Left kidney (tissue), 2 donors: ENCODE data around the gene ACOXL. TPM values are rescaled to one million over a fixed set of nuclear protein-coding genes. Genes with fewer than 3 reads are reported as not detected.
"Not testable (repeated sequence)": the region's sequence is repeated elsewhere in the genome, so short reads cannot be mapped to it uniquely, and the experiment has no call there.

Experiments used
- DNase-seq: peaks from one replicate; pipeline ENCODE4 v3.0.0-alpha.2; 2013
- polyA plus RNA-seq: library from polyadenylated mRNA; unstranded; fragments of 120-200 nt; gene quantifications from one replicate; pipeline ENCODE4 v1.2.1, GENCODE V29; 2013; ENCODE audit not compliant: insufficient read length

ACOXL gene
- polyA plus RNA-seq, 1 donor = 1.1 TPM

DNA sequence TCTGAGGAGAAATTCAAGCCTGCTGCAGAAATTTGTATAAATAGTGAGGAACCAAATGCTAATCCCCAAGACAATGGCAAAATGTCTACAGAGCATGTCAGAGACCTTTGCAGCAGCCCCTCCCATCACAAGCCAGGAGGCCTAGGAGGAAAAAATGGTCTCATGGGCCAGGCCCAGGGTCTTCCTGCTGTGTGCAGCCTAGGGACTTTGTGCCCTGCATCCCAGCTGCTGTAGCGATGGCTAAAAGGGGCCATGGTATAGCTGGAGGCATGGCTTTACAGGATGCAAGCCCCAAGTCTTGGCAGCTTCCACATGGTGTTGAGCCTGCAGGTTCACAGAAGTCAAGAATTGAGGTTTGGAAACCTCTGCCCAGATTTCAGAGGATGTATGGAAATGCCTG is 197.2 kb downstream of the ACOXL start:
- no peak for DNase-seq

DNA sequence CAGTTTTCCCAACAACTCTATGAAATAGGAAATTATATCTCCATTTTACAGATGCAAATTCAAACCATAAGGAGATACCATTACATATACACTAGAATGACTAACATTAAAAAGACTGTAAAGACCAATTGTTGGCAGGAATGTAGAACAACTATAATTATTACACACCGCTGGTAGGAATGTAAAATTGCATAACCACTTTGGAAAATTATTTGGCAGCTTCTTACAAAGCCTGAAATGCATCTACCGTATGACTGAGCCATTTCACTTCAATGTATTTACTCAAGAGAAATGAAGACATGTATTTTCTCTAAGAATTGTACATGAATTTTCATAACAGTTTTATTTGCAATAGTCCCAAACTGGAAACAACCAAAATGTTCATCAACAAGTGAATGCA is 199.3 kb downstream of the ACOXL start:
- DNase-seq = no peak

DNA sequence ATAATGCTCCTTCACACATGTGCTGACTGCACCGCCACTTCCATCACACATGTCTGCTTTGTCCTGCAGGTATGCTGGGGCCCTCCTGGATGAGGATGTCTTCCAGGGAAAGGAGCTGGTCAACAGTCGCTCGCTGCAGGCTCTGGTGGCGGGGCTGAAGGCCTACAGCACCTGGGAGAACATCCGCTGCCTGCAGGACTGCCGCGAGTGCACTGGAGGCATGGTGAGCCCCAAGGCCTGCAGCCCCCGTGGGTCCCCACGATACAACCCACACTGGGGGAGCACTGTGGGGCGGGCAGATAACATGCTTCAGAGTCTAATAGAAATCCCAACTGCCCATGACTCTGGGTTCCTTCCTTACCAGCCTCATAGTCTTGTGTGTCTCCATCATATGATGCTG is 201.0 kb downstream of the ACOXL start:
- DNase-seq = no peak

DNA sequence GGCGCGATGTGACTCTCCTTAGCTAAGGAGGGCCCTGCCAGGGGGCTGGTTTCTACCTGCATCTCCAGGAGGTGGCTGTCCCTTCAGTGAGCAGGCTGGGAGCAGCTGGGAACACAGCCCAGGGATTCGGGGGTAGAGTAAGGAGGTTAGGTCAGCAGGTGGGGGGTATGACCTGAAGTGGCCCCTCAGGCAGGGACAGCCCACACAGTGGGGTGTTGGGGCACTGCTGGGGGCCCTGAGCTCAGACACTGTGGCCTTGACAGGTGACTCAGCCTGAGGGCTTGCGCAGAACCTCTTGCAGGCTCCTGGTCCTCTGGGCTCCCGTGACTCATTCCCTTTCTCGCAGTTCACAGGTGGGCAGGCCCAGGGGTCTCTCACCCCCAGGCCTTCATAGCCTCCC is 202.6 kb downstream of the ACOXL start:
- no peak for DNase-seq

DNA sequence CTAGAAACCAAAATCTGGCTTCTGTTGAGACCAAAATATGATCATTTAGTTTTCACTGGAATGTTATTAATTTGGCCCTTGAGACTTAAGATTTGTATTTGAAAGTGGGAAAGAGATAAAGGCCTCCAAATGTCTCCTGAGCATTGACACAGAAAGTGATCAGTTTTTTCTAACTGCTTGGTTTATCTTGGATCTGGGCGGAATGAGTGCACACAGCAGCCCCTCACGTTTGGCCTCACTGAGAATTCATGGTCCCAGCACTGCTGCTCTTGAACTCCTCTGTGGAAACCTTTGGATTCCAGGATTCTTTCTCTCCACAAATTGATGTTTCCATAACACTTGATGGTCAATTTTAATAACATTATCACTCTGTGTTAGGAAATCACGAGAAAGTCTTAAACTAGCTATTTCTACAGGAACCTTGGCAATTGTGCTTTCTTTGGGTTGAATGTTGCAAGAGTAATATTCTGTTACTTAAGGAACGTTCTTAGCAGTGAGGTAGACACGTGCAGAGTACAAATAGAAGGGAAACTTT is 208.1 kb downstream of the ACOXL start:
- DNase-seq = no peak

DNA sequence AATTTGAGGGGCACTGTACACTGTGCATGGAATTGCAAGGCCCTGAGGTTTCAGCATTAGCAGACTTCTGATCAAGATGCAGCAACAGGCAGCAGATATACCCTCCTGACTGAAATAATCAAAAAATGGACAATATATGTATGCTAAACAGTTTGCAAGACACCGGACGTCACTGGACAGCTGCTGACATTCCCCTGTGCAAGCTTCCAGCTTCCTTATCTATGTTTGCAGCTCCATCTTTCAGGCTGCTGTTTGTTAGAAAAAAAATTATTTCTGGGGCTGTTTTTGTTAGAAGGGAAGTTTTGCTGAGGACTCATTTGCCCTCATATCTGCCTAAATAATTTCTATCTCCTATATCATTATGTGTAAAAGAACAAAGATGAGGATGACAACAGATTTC is 208.9 kb downstream of the ACOXL start:
- no peak for DNase-seq

DNA sequence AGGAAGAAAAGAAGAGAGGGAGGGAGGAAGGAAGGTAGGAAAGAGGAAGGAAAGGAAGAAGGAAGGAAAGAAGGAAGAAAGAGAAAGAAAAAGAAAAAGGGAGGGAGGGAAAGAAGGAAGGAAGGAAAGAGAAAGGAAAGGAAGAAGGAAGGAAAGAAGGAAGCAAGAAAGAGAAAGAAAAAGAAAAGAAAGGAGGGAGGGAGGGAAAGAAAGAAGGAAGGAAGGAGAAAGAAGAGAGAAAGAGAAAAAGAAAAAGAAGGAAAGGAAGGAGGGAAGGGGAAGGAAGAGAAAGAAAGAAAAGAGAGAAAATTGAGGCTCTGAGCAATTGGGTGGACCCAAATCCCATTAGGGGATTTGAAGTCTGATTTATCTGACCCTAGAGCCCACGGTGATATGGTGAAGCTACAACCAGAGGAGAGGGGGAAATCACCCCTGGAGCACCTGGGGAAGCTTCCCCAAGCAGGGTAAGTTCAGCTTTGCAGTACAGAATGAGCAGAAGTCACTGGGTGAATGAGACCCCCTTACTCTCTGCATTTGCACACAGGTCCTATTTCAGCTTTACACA is 210.8 kb downstream of the ACOXL start:
- no peak for DNase-seq

DNA sequence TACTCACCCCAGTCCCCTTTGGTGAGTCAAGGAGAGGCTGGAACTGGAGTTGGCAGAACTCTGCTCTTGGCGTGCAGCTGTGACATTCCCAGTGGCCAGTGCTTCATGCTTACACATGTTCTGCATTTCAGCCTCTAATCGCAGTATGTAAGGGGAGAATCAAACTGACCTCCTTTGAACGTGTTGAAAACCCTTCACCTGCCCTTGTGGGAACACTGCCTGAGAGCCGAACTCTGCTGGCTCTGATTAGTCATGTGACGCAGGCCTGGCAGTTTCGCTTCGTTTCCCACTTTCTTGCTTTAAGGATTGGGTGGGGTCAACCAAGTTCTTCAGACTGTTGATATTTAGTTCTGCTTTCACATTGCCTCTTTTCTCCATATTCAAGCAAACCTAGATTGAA is 214.5 kb downstream of the ACOXL start:
- DNase-seq = no peak

DNA sequence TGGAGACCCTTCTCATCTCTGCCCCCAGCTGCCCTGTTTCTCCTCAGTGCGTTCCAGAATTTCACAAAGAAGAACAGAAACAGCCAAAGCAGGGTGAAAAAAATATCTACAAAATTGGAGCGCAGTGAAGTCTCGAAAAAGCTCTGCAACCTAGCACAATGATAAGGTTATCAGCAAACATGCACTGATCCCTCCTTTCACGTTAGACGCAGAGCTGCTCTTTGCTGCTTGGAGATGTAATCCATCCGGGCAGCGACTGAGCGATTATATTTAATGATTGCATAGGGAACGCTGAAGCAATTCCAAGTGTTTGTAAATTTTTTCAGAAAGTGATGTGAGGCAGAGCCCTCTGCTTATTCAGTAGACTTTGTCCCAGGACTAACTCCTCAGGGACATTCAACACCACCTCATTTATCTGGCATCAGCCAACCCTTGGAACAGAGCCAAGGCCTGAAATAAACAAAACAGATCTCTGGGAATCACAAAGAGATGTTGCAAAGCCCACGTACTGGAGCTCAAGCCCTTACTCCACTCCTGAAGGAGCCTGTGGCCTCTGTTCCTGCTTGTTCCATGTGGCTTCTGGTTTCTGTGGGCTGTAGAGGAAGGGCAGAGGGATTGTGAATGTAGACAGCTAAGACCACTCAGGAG is 215.8 kb downstream of the ACOXL start:
- DNase-seq = no peak

DNA sequence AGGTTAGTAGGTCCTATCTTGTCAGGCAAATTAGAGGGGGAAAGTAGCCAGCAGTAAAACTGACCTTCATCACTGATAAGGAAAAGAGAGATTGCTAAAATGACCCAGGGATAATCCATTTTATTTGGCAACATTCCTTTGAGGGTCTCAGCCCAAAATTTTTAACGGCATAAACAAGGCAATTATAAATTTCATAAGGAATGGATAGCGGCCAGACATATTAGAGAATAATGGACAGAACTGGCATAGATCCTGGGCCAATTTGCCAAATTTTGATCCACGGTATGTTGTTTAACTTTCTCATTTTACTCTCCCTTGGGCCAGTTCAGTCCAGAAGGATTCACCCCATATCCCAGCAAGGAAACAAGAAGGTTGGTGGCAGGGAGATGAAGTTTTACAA is 217.9 kb downstream of the ACOXL start:
- DNase-seq = no peak

DNA sequence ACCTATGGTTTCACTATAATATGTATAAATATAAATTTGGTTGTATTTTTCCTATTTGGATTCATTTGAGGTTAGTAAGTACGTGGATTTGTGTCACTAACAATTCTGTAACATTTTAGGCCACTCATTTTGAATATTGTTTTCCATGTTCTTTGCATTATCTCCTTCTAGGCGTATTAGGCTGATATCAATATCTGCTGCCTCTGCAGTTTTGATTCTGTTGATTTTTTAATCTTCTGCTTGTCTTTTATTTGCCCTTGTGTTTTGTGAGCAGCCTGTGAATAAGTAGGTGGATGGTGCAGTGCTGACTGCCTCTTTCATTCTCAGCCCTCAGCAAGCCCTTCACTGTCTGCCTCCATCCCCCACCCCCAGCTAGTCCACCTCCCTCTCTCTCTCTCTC is 222.7 kb downstream of the ACOXL start:
- DNase-seq = no peak

DNA sequence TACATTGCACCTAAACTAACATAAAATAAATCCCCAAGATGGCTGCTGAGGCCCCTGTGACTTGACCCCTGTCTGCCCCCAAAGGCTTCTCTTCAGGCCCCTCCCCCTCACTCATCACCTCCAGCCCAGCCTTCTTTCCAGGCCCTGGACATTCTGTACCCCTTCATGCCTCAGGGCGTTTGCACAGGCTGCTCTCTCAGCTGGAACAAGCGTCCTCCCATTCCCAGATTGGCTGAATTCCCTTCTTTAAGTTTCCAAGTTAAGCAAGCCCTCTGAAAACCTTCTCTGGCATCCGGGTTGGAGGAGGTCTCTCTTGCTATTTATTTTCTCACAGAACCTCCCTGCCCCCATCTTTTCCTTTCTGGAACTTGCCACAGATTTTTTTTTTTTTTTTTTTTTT is 223.2 kb downstream of the ACOXL start:
- no peak for DNase-seq

DNA sequence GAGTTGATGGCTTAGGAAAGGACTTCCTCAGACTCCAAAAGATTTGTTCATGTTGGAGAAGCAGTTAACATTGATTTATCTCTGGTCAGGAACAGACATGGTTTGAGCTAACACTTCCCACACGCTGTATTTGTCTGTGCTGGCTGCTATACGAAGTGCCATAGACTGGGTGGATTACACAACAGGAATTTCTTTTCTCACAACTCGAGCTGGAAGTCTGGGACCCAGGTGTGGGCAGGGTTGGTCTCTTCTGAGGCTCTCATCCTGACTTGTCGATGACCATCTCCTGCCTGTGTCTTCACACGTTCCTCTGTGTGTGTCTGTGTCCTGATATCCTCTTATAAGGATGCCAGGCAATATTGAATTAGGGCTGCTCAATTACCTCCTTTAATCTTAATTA is 224.9 kb downstream of the ACOXL start:
- DNase-seq = no peak

DNA sequence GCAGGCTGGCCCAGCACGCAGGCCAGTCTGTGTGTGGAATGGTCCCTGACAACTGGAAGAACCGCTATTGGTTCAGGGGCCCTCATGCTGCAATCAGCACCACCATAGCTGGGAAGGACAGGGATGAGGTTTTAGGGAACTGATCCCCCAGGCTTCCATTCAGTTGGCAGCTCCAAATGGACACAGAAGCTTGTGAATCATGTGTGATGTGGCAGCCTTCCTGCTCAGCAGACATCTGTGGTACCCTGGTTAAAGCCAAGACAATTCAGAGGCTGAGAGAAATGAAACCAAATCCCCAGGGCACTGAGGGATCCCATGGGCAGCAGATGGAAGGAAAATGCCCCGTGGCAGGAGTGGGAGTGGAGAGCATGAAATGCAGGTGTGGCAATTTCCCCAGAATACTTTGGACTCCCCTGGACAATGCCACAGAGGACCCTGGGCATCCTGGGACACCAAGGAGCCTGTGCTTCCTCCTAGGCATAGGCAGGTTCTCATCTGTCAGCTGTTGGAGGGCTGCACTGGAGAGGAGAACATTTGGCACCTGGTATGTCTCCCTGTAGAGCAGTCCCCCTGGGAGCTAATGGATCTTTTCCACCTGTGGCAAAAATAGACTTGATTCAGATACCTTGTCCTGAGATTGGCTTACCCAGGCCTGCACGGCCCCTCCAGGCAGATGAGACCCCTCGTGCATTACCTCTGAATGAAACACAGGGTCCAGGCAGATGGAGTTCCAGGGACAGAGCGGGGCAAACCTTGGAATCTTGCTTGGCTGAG is 226.2 kb downstream of the ACOXL start:
- no peak for DNase-seq

DNA sequence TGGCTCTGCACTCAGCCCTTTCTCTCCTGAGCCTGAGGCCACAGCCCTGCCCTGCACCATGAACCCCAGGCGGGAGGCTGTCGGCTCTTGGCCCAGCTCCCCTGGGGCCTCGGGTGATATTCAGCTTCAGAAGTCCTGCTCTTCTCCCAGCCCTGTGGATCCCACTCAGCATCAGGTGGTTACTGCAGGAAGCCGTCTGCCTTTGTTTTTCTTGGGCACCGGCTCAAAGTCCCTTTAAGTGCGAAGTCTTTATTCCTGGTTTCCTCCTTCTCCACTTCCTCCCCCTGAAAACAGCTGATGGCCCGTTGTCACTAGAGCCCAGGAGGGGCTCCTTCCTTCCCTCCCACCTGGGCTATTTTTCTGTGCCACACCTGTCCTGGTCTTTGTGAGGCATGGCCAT is 226.8 kb downstream of the ACOXL start:
- DNase-seq = no peak

DNA sequence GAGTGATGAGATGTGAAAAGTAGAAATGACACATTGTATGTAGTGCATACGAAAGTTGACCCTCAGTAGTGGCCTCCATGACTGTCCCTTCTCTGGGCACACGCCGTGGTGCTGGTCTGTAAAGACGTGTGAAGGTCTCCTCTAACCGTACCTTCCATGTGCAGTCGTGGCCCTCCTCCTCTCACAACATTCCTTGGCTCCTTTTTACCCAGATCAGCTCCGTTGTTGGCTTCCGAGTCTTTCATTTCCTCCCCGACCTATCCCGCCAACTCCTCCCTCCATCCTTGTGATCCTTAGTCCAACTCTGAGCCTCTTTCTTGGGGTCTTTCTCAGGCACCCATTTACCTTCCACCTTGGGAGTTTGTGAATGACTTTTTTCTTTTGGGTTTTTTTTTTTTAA is 227.9 kb downstream of the ACOXL start:
- no peak for DNase-seq

DNA sequence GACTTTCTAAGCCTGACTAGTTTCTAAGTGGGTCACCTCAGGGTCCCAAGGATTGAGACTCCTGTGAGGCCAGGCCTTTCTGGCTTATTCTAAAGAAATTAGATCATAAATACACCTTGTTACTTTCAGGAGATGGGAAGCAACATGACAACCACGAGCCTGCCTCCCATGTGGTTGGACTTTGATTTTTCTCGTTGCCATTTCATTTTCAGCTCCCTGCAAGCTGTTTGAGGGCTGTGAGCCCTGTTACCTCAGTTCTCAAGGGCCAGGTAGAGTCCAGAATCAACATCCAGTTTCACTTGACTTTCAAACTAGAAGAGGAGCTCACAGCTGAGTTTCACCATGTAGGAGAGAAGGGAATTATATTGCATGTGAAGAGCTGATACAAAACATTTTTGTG is 228.6 kb downstream of the ACOXL start:
- DNase-seq = no peak

DNA sequence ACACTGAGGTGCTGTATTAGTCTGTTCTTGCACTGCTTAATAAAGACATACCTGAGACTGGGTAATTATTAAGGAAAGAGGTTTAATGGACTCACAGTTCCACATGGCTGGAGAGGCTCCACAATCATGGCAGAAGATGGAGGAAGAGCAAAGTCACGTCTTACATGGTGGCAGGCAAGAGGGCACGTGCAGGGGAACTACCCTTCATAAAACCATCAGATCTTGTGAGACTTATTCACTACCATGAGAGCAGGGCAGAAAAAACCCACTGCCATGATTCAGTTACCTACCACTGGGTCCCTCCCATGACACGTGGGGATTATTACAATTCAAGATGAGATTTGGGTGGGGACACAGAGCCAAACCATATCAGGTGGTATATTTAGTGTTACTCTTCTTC is 229.3 kb downstream of the ACOXL start:
- not testable (repeated sequence) for DNase-seq

DNA sequence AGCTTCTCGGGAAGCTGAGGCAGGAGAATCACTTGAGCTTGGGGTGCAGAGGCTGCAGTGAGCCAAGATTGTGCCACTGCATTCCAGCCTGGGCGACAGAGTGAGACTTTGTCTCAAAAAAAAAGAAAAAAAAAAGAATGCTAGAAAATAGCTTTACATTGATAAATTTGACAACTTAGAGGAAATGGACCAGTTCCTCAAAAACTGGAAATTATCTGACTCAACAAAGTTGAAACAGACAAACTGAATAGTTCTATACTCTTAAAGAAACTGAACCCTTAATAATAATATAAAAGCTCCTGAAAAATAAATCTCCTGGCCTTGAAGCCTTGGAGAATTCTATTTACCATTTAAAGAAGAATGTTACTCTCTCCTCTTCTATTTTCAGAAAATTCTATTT is 237.3 kb downstream of the ACOXL start:
- no peak for DNase-seq

DNA sequence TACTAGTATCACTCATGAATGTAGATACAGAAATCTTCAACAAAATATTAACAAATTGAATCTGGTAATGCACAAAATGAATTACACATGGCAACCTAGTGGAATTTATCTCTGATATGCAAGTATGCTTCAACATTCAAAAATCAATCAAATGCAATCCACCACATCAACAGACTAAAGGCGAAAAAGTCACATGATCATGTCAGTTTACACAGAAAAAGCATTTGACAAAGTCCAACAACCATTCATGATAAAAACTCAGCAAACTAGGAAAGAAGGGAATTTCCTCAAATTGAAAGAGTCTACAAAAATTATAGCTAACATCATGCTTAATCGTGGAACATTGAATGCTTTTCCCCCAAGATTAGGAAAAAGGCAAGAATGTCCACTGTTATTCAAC is 237.8 kb downstream of the ACOXL start:
- no peak for DNase-seq

DNA sequence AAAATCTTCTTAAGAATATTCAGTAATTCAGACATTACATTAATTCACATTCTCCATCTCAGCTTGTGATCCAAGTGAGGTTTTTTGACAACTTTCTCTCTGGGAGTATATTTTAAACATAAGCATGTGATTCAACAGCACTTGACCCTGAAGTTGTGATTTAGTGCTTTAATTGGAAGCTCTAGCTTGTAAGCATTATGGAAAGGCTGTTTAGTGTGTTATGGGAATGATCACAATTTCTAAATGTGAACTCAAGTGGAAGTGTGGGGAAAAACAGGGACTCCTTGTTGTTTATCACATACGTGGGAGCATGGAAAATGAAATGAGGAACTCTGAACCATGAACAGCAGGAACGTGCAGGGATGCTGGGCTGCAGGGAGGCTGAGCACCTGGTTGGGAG is 239.4 kb downstream of the ACOXL start:
- no peak for DNase-seq

DNA sequence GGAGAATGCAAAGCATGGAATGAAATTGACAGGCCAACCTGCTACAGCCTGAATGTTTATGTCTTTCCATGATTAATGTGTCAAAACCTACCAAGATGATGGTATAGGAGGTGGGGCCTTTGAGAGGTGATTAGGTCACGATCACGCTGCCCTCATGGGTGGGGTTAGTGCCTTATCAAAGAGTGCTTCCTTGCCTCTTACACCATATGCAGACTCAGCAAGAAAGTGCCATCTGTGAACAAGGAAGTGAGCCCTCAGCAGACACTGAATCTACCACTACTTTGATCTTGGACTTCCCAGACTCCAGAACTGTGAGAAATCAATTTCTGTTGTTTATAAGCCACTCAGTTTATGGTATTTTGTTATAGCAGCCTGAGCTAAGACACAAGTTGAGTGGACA is 240.9 kb downstream of the ACOXL start:
- no peak for DNase-seq

DNA sequence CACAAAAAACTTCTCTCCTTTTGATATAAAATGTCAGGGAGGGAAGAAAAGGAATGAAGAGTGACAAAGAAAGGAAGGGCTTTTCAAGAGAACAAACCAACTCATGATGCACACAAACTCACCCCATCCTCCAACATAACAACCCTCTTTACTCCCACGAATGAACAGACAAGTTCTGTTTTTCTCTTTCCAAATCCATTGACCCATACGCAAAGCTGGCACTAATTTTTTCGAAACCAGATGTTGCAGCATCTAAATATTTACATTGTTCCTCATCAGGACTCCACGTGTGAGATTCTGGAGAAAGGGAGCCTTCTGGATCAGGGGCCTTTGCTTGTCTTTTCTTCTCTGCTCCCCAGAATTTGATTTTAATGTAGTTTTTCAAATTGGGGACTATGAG is 245.0 kb downstream of the ACOXL start:
- no peak for DNase-seq

DNA sequence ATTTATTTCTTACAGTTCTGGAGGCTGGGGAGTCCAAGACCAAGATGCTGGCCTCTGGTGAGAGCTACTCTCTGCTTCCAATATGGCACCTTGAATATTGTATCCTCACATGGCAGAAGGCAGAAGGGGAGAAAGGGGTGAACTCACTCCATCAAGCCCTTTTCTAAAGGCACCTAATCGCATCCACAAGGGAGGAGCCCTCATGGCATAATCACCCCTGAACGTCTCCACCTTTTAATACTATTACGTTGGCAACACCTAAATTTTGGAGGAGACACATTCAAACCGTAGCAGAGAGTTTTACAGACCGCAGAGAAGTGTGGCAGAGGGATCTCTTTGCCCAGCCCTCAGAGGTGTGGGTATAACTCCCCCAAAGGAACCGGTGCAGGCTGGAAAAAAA is 245.8 kb downstream of the ACOXL start:
- no peak for DNase-seq
